Measurements from ENCODE around the gene UTS2B.

The UTS2B gene

GRCh38 chr3:191238321-191238817 is 92.0 kb downstream of the UTS2B start:
- H3K4me3 ChIP-seq (ENCODE audit: low read depth, low read length) = no peak overlapping the region
- no peak for TF ChIP-seq CTCF (IDR thresholded peaks at IDR 0.05; ENCODE audit: insufficient read depth, low read depth, low read length, missing control alignments)
- DNase-seq (ENCODE audit: low read depth) = no peak

- no peak for DNase-seq (ENCODE audit: low read depth)
- no peak for TF ChIP-seq CTCF (IDR thresholded peaks at IDR 0.05; ENCODE audit: insufficient read depth, low read depth, low read length, missing control alignments)
- H3K4me3 ChIP-seq (ENCODE audit: low read depth, low read length) = no peak overlapping the region
These were observed 93.1 kb downstream of the UTS2B start for GRCh38 chr3:191237047-191237882.

- H3K4me3 ChIP-seq (ENCODE audit: low read depth, low read length) = no peak overlapping the region
- no peak for DNase-seq (ENCODE audit: low read depth)
- no peak for TF ChIP-seq CTCF (IDR thresholded peaks at IDR 0.05; ENCODE audit: insufficient read depth, low read depth, low read length, missing control alignments)
These were observed 93.7 kb downstream of the UTS2B start for GRCh38 chr3:191236646-191237045.

- no peak for TF ChIP-seq CTCF (IDR thresholded peaks at IDR 0.05; ENCODE audit: insufficient read depth, low read depth, low read length, missing control alignments)
- peak overlapping the region; percentile 7; the same call in 1 of the 2 replicates for H3K4me3 ChIP-seq (ENCODE audit: low read depth, low read length)
- peak; percentile 93 for DNase-seq (ENCODE audit: low read depth)
These were observed 94.7 kb downstream of the UTS2B start for GRCh38 chr3:191235331-191236314.

- peak overlapping the region; percentile 28; the same call in 1 of the 2 replicates for H3K4me3 ChIP-seq (ENCODE audit: low read depth, low read length)
- TF ChIP-seq CTCF (IDR thresholded peaks at IDR 0.05; ENCODE audit: insufficient read depth, low read depth, low read length, missing control alignments) = no peak
- peak; percentile 26 for DNase-seq (ENCODE audit: low read depth)
These were observed 96.1 kb downstream of the UTS2B start for GRCh38 chr3:191234216-191234615.

- H3K4me3 ChIP-seq (ENCODE audit: low read depth, low read length) = no peak overlapping the region
- no peak for TF ChIP-seq CTCF (IDR thresholded peaks at IDR 0.05; ENCODE audit: insufficient read depth, low read depth, low read length, missing control alignments)
- no peak for DNase-seq (ENCODE audit: low read depth)
These were observed 102.8 kb downstream of the UTS2B start for GRCh38 chr3:191227541-191227940.
